ENCODE measurements around the gene CAPN9. TPM values are rescaled to one million over a fixed set of nuclear protein-coding genes. Genes with fewer than 3 reads are reported as not detected.

The CAPN9 gene
- total RNA-seq, 1 donor from 2014 or later, result not detected

DNA sequence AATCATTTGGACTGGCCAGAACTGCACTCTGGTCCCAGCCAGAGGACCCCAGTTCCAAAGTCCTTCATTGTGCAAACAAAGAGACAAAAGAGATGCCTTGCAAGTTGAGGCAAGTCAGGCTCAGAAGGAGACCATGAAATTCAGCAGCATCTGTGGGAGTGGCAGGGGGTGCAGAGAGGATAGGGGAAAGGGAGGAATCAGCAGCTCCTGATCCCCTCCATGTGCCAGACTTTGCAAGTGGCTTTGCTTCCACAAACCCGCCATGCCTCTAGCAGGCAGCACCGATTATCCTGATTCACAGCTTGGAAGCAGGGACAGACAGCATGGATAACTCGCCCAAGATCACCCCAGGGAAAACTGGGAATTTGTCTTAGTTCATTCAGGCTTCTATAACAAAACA, 2.1 kb upstream of the CAPN9 start:
- H3K9me3 Mint-ChIP-seq (ENCODE audit: low read depth), result no peaks in the 10 kb centered on the region
- H3K27ac Mint-ChIP-seq (ENCODE audit: unreplicated experiment), result no peak overlapping the region
- DNase-seq (ENCODE audit: low spot score), result no peak
- H3K27me3 Mint-ChIP-seq (ENCODE audit: low read depth), result no peaks in the 10 kb centered on the region
- TF ChIP-seq, protein P1, sequence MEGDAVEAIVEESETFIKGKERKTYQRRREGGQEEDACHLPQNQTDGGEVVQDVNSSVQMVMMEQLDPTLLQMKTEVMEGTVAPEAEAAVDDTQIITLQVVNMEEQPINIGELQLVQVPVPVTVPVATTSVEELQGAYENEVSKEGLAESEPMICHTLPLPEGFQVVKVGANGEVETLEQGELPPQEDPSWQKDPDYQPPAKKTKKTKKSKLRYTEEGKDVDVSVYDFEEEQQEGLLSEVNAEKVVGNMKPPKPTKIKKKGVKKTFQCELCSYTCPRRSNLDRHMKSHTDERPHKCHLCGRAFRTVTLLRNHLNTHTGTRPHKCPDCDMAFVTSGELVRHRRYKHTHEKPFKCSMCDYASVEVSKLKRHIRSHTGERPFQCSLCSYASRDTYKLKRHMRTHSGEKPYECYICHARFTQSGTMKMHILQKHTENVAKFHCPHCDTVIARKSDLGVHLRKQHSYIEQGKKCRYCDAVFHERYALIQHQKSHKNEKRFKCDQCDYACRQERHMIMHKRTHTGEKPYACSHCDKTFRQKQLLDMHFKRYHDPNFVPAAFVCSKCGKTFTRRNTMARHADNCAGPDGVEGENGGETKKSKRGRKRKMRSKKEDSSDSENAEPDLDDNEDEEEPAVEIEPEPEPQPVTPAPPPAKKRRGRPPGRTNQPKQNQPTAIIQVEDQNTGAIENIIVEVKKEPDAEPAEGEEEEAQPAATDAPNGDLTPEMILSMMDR (IDR thresholded peaks at IDR 0.05), result no peak
- H3K4me1 Mint-ChIP-seq (ENCODE audit: low read depth), result peaks cover 29% of the 10 kb centered on the region
- no peaks in the 10 kb centered on the region for H3K36me3 Mint-ChIP-seq (ENCODE audit: low read depth)
- no peak overlapping the region for H3K4me3 Mint-ChIP-seq (ENCODE audit: unreplicated experiment)

GRCh38 chr1:230746617-230747016, 571 bp upstream of the CAPN9 start:
- H3K4me1 Mint-ChIP-seq (ENCODE audit: low read depth), result peaks cover 39% of the 10 kb centered on the region
- TF ChIP-seq, protein P1 (IDR thresholded peaks at IDR 0.05), result no peak
- no peak overlapping the region for H3K27ac Mint-ChIP-seq (ENCODE audit: unreplicated experiment)
- H3K27me3 Mint-ChIP-seq (ENCODE audit: low read depth), result no peaks in the 10 kb centered on the region
- no peak for DNase-seq (ENCODE audit: low spot score)
- no peaks in the 10 kb centered on the region for H3K9me3 Mint-ChIP-seq (ENCODE audit: low read depth)
- H3K4me3 Mint-ChIP-seq (ENCODE audit: unreplicated experiment), result no peak overlapping the region
- H3K36me3 Mint-ChIP-seq (ENCODE audit: low read depth), result no peaks in the 10 kb centered on the region

- Mint-ChIP-seq H3K4me3 (ENCODE audit: unreplicated experiment) (no peak overlapping the region), H3K9me3 (ENCODE audit: low read depth) (no peaks in the 10 kb centered on the region), H3K4me1 (ENCODE audit: low read depth) (peaks cover 39% of the 10 kb centered on the region), H3K36me3 (ENCODE audit: low read depth) (no peaks in the 10 kb centered on the region), H3K27me3 (ENCODE audit: low read depth) (no peaks in the 10 kb centered on the region), H3K27ac (ENCODE audit: unreplicated experiment) (no peak overlapping the region)
- no peak for DNase-seq (ENCODE audit: low spot score)
- TF ChIP-seq, protein P1 (IDR thresholded peaks at IDR 0.05), result no peak
These were observed 957 bp downstream of the CAPN9 start for GRCh38 chr1:230747890-230748800.

DNA sequence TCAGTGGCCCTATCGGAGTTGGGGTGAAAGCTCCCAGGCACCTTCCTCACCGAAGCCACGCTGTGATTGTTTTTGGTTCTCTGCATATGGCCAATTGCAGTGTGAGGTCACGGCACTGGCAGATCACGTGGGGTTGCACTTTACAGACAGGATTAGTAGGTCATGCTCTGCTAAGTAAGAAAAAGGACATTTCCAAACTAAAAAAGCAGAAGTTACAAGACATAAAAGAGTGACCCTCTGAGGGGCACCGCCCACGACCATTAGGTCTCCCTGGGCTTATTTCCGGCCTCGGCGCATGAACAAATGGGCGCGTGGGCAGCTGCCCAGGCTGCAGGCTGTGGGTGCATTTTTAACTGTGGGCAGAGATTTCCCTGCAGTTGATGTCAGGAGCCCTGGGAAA, 2.0 kb downstream of the CAPN9 start:
- Mint-ChIP-seq H3K27me3 (ENCODE audit: low read depth) (no peaks in the 10 kb centered on the region), H3K4me1 (ENCODE audit: low read depth) (peaks cover 33% of the 10 kb centered on the region), H3K36me3 (ENCODE audit: low read depth) (no peaks in the 10 kb centered on the region), H3K27ac (ENCODE audit: unreplicated experiment) (no peak overlapping the region), H3K9me3 (ENCODE audit: low read depth) (no peaks in the 10 kb centered on the region), H3K4me3 (ENCODE audit: unreplicated experiment) (no peak overlapping the region)
- TF ChIP-seq, protein P1 (IDR thresholded peaks at IDR 0.05), result no peak
- DNase-seq (ENCODE audit: low spot score), result no peak

DNA sequence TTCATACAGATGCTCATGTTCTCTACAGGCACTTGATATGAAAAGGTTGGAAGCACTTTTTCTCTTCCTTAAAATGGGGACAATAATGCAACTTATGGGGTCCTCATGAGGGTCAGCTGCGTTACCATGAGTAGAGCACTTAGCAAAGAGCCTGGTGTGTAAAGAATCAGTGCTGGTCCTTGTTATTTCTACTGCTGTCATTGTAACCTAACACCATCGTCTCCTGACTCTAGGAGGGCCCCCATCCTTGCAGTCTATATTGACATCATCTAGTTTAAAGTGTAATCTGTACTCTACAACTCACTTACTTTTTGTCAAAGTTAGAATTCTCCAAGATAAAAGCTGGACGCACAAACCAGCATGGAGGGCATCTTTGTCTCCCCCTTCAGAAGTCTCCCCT, 2.4 kb downstream of the CAPN9 start:
- H3K9me3 Mint-ChIP-seq (ENCODE audit: low read depth), result no peaks in the 10 kb centered on the region
- no peak overlapping the region for H3K4me3 Mint-ChIP-seq (ENCODE audit: unreplicated experiment)
- no peak overlapping the region for H3K27ac Mint-ChIP-seq (ENCODE audit: unreplicated experiment)
- TF ChIP-seq, protein P1 (IDR thresholded peaks at IDR 0.05), result no peak
- H3K36me3 Mint-ChIP-seq (ENCODE audit: low read depth), result no peaks in the 10 kb centered on the region
- peaks cover 30% of the 10 kb centered on the region for H3K4me1 Mint-ChIP-seq (ENCODE audit: low read depth)
- no peaks in the 10 kb centered on the region for H3K27me3 Mint-ChIP-seq (ENCODE audit: low read depth)
- no peak for DNase-seq (ENCODE audit: low spot score)
